ENCODE measurements around the gene KCNJ2. TPM values are rescaled to one million over a fixed set of nuclear protein-coding genes. Genes with fewer than 3 reads are reported as not detected.

KCNJ2 gene
- total RNA-seq, 1 donor from 2014 or later = 1.6 TPM

DNA sequence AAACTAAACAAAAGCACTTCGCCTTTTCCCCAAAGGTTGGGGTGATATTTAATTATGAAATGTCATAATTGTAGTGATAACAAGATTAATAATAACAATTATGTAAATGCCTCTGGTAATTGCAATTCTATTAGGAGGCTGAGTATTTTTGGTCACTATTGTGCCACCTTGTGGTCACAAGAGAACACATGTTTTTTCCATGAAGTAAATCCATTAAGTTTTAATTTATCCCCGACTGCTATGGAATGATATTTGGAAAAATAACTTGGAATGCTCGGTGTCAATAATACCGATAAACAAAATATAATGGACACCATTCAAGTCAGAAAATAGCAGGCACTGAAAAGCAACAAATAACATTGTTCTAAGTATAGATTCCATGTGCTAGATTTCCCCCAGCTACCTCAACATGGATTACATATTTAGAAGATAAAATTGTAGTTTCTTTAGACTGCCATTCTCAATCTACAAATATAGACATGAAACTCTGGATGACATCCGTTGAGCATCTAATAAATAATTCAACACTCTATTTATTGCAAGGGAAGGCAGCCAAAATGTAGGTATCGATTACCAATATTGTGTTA, 25.0 kb upstream of the KCNJ2 start:
- Histone ChIP-seq H3K36me3 (ENCODE audit: control insufficient read depth, insufficient read depth, low read length) (no peaks in the 10 kb centered on the region), H3K4me3 (ENCODE audit: low read depth, low read length) (no peak overlapping the region), H3K27me3 (ENCODE audit: control insufficient read depth, insufficient read depth, low read length) (no peaks in the 10 kb centered on the region)
- FAIRE-seq (no peak), DNase-seq (ENCODE audit: low read depth) (peak; percentile 46)
- TF ChIP-seq, protein P1, sequence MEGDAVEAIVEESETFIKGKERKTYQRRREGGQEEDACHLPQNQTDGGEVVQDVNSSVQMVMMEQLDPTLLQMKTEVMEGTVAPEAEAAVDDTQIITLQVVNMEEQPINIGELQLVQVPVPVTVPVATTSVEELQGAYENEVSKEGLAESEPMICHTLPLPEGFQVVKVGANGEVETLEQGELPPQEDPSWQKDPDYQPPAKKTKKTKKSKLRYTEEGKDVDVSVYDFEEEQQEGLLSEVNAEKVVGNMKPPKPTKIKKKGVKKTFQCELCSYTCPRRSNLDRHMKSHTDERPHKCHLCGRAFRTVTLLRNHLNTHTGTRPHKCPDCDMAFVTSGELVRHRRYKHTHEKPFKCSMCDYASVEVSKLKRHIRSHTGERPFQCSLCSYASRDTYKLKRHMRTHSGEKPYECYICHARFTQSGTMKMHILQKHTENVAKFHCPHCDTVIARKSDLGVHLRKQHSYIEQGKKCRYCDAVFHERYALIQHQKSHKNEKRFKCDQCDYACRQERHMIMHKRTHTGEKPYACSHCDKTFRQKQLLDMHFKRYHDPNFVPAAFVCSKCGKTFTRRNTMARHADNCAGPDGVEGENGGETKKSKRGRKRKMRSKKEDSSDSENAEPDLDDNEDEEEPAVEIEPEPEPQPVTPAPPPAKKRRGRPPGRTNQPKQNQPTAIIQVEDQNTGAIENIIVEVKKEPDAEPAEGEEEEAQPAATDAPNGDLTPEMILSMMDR (IDR thresholded peaks at IDR 0.05; ENCODE audit: insufficient read depth, low read length, severe bottlenecking) = peak; percentile 33

DNA sequence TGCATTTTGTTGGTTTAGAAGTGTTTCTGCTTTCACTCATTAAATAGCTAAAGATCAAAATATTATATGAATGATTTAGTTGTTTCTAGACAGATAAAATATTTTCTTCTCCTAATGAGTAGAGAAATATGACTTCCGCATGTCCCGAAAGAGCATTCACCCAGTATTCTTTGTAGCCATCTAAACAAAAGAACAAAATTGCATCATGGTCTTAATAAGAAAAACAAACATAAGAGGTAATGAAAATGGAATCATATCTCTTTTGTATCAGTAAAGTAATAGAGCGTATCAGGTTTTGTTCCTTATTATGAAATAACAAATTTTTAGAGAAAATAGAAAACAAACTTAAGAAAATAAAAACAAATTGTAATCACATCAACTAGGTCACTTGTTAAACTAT, 16.1 kb upstream of the KCNJ2 start:
- no peak for DNase-seq (ENCODE audit: low read depth)
- Histone ChIP-seq H3K27me3 (ENCODE audit: control insufficient read depth, insufficient read depth, low read length) (no peaks in the 10 kb centered on the region), H3K36me3 (ENCODE audit: control insufficient read depth, insufficient read depth, low read length) (no peaks in the 10 kb centered on the region), H3K4me3 (ENCODE audit: low read depth, low read length) (no peak overlapping the region)
- FAIRE-seq = no peak
- TF ChIP-seq, protein P1 (IDR thresholded peaks at IDR 0.05; ENCODE audit: insufficient read depth, low read length, severe bottlenecking) = no peak

DNA sequence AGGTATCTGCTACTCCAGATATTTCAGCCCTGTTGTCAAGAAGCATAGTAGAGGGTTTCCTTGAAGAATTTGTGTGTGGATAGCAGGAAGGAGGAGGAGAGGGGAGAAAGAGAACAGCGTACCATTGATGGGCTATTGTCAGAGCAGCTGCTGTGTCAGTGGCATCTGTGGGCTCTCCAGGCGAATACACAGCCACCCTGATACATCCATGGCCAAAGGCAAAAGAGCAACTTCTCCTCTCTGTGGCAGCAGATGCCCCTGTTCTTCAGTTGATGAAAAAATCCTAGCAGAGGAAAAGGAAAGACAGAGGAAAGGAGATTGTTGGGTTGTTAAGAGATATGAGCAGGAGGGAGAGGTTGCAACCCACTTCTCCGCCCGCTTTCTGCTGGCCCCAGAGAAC, 12.2 kb upstream of the KCNJ2 start:
- no peaks in the 10 kb centered on the region for H3K36me3 ChIP-seq (ENCODE audit: control insufficient read depth, insufficient read depth, low read length)
- H3K27me3 ChIP-seq (ENCODE audit: control insufficient read depth, insufficient read depth, low read length) = no peaks in the 10 kb centered on the region
- DNase-seq (ENCODE audit: low read depth) (no peak), FAIRE-seq (no peak)
- TF ChIP-seq, protein P1 (IDR thresholded peaks at IDR 0.05; ENCODE audit: insufficient read depth, low read length, severe bottlenecking) = no peak
- H3K4me3 ChIP-seq (ENCODE audit: low read depth, low read length) = no peak overlapping the region

DNA sequence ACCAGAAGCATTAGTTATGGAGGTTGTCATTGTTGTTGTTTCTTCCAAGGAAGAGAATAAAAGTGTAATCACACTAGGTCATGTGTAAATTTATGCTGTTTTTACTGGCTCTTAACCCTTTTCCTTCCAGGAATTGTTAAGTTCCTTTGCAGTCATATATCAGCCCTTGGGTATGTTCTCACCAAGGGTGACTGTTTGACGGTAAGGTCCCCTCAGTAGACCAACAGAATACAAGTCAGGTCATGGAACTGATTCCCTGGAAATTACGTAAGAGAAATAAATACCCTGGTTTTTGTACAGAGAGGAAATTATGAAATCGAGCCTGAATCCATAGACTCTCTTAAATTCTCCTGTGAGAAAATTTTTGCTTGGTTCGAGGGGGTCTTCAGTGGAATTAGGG, 11.2 kb upstream of the KCNJ2 start:
- DNase-seq (ENCODE audit: low read depth) (no peak), FAIRE-seq (no peak)
- TF ChIP-seq, protein P1 (IDR thresholded peaks at IDR 0.05; ENCODE audit: insufficient read depth, low read length, severe bottlenecking) = no peak
- Histone ChIP-seq H3K4me3 (ENCODE audit: low read depth, low read length) (no peak overlapping the region), H3K36me3 (ENCODE audit: control insufficient read depth, insufficient read depth, low read length) (no peaks in the 10 kb centered on the region), H3K27me3 (ENCODE audit: control insufficient read depth, insufficient read depth, low read length) (no peaks in the 10 kb centered on the region)

DNA sequence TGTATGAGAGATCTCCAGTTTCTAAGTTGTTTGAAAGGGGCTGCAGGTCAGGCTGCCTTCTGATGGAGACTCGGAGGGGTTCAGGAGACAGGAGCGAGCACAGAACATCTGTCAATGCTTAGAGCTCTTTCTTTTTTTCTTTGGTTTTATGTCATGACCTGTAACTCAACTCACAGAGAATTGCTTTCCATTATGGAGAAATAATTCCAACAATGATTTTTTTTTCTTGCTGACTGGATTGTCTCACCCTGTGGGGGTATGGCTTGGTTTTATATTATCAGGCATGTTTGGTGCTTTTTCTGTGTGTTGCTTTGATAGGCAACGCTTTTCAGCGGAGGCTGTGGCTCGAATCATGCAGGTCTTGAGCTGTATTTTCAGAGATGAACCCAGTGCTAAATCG, 10.7 kb upstream of the KCNJ2 start:
- TF ChIP-seq, protein P1 (IDR thresholded peaks at IDR 0.05; ENCODE audit: insufficient read depth, low read length, severe bottlenecking) = no peak
- Histone ChIP-seq H3K4me3 (ENCODE audit: low read depth, low read length) (no peak overlapping the region), H3K36me3 (ENCODE audit: control insufficient read depth, insufficient read depth, low read length) (no peaks in the 10 kb centered on the region), H3K27me3 (ENCODE audit: control insufficient read depth, insufficient read depth, low read length) (no peaks in the 10 kb centered on the region)
- DNase-seq (ENCODE audit: low read depth) (no peak), FAIRE-seq (peak; percentile 40)

DNA sequence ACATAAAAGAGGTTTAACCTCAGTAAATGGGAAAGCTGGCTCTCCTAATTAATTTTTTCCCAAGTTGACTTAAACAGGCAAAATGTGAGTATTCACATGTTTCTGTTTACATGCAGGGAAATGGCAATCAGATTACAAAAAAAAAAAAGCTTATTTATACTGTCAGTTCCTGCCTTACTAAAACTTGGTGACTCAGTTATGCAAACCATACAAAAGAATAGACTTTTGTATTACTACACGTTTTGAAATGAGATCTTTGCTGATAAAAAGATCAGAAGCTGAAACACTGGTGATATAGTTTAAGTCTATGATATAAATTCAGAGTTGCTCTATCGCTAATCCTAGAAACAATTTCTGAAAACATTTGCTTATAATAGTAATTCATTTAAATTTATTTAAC, 9.4 kb upstream of the KCNJ2 start:
- TF ChIP-seq, protein P1 (IDR thresholded peaks at IDR 0.05; ENCODE audit: insufficient read depth, low read length, severe bottlenecking) = no peak
- H3K27me3 ChIP-seq (ENCODE audit: control insufficient read depth, insufficient read depth, low read length) = no peaks in the 10 kb centered on the region
- H3K36me3 ChIP-seq (ENCODE audit: control insufficient read depth, insufficient read depth, low read length) = no peaks in the 10 kb centered on the region
- FAIRE-seq = no peak
- H3K4me3 ChIP-seq (ENCODE audit: low read depth, low read length) = no peak overlapping the region
- DNase-seq (ENCODE audit: low read depth) = peak; percentile 63

Data from bronchial epithelial cell (primary cell).